Measurements from ENCODE around the gene JAG2.

JAG2 gene

DNA sequence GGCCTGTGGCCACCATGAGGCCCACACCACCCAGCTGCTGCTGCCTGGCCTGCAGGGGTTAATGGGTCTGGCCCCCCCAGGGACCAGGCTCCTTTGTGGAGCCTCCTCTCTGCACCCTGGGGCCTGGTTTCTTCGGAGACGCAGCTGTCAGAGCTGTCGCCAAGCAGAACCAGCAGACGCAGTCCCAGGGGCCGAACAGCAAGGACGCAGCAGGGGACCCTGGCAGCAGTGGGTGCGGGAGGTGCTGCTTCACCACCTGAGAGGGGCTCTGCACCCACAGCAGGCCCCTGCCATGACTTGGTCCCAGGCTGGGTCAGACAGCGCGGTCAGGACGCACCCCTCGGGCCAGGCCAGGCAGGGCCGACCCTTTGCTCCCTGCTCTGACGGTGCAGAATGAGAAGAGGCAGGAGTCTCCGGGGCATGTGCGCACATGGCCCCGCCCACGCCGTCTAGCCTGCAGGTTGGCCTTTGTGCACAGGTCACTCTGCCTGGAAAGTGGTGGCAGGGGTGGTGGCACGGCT is 30.5 kb downstream of the JAG2 start:
- DNase-seq: no peak

DNA sequence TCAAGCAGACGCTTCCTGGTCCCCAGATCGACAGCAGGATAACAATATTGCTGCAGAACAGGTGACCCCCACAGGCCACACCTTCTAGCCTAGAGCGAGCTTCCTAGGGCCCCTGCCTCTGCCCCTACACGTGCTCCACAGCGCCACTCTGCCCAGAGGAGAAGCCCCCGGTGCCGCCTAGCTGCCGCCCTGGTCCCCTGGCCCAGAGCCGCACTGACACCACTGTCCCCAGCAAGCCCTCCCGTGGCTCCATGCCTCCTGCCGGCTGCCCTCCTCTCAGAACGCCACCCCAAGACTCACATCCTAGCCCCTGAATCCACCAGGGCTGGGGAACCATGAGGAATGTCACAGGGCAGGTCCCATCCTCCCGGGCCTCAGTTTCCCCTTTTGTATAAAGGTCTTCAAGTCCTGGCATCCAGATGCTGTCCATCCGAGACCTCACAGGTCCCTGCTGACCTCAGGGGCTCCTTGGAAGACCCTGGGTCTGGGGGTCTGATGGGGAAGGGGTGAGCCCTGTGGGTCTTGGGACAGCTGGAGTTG is 31.0 kb downstream of the JAG2 start:
- no peak for DNase-seq

DNA sequence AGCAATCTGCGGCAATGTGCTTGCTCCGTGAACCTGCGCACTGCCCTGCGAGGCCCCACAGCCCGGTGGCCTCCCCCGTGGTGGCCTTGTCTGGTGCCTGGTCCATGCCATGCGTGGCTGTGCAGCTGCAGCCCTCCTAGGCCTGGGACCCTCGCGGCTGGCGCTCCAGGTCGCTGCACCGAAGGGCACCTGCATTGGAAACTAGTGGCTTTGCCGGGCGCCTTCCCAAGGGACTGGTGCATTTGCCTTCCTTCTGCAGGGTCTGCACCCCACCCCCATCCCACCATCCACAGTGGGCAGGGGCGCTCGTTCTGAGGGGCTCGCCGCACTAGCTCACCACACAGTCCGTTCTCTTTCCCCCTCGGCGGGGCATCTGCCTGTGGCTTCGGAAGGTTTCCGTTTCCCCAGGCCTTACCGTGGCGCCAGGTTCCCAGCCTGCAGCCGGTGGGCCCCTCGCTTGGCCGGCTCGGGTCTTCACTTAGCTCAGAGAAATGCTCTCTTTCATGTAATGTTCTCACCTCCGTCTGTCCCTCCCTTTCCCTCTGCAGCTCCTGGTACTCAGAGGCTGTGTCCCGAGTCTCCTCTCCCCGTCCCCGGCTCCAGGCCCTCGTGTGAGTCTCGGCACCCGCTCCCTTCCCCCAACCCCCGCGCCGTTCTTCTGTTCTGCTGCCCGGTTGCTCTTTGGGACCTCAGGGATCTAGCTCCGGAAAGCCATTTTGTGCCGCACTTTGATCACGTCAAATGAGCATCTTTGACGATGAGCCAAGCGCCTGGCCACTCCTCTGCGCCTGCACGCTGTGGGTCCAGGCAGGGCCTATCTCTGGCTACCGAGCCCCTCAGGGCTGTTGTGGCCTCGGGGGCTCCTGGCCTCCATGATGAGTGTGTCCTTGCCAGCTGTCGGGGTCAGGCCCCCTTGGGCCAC is 31.9 kb downstream of the JAG2 start:
- no peak for DNase-seq

DNA sequence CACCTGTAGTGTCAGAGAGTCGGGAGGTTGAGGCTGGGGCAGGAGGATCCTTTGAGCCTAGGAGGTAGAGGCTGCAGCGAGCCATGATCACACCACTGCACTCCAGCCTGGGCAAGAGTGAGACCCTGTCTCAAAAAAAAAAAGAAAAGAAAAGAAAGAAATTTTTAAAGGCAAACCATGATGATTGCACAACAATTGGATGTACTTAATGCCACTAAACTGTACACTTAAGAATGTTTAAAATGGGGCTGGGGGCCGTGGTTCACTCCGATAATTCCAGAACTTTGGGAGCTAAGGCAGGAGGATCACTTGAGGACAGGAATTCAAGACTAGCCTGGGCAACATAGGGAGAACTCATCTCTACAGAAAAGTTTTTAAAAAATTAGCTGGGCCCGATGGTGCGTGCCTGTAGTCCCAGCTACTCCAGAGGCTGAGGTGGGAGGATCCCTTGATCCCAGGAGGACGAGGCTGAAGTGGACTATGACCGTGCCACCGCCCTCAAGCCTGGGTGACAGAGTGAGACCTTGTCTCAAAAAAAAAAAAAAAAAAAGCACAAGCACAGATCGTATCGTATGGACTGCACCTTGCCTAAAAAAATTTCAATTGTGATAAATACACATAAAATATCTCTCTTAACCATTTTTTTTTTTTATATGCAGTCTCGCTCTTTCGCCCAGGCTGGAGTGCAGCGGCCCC is 32.7 kb downstream of the JAG2 start:
- DNase-seq: no peak

DNA sequence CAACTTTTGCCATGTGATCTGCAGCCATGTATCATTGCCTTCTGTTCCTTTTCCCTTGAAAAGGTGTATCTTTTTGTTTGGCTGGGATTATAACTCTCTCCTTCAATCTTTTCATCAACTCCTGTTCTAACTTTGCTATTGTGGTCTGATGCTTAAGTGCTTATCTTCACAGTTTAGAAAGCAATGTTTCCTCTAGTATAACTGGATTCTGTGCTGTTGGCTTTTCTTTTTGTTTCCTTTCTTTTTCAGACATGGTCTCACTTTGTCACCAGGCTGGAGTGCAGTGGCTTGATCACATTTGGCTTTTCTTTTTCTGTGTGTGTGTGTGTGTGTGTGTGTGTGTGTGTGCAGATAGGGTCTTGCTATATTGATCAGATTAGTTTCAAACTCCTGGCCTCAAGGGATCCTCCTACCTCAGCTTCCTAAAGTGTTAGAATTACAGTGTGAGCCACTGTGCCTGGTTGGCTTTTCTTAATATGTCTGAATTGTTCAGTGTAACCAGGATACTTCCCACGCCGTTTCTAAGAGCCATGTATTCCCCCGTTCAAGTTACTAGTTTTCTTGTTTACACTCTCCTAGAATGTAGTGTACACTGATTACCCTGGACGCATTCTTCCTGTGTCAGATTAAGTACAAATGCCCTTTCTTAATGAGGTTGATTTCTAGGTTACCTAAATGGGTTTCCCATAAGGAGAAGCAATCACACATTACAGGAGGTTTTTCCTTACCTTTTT is 35.5 kb downstream of the JAG2 start:
- DNase-seq: no peak

DNA sequence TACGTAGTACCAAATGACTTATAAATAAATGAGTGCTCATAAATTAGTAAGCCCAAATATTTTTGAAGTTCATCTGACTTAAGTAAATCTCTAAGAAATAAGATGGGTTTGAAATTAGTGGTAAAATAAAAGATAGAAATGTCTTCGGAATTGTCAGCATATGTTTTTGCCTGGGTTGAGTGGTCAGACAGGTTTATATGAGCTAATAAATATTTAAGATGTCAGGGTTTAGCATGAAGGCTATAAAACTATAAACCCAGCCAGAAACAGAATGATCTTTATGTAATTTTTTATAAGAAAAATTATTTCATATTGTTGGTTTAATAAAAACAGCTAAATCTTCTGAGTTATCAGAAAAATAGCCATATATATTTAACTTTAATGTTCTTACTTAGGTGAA is 37.3 kb downstream of the JAG2 start:
- DNase-seq: no peak

GRCh38 chr14:105128059-105128458 is 40.5 kb downstream of the JAG2 start:
- DNase-seq: no peak

DNA sequence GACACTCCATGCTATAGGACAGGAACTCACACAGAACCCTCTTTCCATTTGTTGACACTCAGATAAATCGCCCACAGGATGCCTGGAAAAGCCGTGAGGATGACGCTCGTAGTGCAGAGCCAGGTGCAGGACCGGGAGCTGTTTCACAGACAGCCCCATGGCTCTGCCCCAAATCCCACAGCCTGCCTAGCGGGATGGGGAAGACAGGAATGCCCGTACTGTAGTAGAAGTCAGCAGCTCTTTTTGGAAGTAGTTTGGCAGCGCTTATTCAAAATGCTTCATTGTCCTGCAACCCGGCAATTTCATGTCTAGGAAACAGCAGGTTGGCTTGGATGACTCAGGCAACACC is 41.6 kb downstream of the JAG2 start:
- DNase-seq: no peak

GRCh38 chr14:105126126-105126980 is 42.2 kb downstream of the JAG2 start:
- no peak for DNase-seq

- DNase-seq: no peak
Observed at GRCh38 chr14:105124823-105125222, 43.8 kb downstream of the JAG2 start.

DNA sequence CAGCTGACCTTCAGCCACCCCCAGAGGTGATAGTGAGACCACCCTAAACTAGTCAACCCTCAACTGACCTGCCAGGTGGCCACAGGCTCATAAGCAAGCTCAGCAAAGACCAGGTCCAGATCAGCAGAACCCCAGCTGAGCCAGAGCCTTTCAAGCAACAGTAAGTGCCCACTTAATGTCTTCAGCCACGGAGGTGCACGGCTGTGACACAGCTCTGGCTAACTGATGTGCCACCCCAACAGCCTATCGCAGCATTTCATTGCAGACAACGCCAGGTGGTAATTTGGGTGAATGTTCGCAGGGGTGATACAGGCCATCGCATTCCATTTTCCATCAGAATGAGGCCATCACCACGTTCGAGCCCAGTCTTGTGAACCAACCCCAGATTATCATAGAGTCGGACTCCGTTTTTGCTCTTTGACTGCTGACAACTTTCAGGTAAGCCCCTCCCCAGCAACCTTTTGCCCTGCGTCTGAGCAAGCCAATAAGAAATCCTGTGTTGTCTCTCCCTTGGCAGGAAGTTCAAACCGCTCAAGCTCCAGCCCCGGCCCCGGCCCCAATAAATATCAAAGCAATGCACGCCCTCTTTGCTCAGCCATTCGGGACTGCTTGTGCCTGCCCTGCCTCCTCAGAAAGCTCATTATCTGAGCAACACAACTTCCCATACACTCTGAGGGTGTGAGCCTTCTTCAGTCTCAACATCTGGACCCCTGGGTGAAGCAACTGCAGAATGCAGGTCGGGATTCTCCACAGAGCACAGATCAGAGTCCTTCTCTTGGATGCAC is 44.4 kb downstream of the JAG2 start:
- no peak for DNase-seq

DNA sequence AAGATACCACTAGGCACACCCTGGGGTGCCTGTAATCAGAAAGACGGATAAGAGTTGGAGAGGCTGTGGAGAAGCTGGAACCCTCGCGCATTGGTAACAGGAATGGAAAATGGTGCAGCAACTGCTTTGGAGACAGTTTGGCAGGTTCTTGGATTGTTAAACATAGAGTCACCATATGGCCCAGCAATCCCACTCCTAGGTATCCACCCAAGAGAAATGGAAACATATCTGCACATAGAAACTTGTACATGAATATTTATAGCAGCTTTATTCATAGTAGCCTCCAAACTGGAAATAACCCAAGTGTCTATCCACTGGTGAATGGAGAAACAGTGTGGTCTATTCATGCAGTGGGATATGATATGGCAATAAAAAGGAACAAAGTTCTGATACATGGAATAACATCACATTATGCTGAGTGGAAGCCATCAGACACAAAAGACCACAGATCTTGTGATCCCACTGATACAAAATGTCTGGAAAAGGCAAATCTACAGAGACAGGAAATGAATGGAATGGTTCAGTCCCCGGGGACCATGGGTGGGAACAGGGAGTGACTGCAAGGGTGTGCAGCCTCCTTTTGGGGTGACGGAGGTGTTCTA is 45.4 kb downstream of the JAG2 start:
- no peak for DNase-seq

GRCh38 chr14:105120056-105120455 is 48.5 kb downstream of the JAG2 start:
- DNase-seq: no peak

DNA sequence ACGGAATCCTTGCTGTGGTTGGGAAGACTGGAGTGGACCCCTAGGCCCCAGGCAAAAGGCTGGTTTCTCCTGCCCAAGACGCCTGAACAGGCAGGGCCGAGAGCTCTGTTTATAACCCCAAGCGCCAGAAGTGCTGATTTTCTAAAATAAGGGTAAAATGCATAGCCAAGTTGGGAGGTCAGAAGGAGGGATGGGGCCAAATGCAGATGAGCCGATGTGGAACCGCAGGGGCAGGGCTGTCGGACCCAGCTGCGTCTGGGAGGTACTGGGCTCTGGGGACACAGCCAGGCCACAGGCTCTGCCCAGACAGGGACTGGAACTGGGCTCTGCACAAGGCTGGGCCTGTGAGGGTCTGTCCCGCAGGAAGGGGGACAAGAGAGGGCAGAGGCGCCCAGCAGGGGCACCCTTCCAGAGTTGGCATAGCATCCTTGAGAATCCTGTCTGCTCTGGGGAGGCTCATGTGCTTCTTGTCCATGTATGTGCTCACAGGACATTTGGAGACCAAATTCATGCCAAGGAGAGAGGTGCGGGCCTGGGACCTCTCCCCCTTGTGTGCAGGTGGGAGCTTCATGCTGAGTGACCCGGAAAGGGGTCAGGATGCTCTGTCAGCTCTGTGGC is 49.1 kb downstream of the JAG2 start:
- DNase-seq: no peak

DNA sequence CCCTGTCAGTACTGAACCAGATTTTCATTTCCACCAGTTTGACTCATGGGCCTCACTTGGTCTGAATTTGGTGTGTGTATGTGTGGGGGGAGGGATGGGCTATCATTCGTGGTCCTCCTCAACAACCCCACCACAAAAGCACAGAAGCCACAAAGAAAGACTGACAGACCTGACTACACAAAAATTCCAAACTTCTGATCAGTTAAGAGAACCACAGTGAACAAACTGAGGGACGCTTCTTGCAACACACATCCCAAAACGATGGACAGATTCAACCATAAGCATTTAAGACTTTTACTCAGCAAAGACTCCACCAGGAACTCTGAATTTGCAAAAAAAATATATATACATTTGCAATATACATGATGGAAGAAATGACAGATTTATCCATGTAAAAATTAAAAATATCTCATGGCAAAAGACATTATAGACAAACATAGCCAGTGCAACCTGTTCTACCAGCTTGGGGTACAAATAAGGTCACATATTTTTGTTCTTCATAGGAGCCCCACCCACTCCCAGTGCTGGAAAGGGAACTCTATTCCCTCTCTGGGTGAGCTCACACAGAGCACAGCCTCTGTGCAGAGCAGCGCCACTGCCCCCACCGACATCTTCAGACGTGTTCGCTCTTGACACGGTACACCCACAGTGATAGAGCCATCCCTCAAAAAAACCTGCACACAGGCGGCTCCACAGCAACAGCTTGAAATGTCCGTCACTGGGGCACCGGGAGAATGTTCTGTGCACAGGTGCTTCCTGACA is 49.7 kb downstream of the JAG2 start:
- no peak for DNase-seq

GRCh38 chr14:105117710-105118385 is 50.7 kb downstream of the JAG2 start:
- DNase-seq: no peak

DNA sequence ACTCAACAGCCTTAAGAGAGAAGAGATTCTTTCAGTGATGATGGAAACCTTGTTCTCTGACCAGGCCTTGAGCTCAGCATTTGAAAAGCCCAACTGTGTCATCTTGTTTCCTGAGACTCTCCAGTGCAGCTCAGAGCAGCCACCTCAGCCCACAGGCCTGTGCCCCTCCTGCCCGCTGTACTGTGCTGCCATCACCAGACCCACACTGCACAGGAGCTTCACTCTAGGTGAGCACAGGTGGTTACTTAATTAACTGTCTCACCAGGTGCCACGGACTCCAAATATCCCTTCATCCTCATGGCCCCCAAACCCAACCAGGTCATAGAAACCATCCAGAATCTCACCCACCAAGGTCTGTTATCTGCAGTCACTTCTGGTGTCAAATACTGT is 51.3 kb downstream of the JAG2 start:
- no peak for DNase-seq

DNA sequence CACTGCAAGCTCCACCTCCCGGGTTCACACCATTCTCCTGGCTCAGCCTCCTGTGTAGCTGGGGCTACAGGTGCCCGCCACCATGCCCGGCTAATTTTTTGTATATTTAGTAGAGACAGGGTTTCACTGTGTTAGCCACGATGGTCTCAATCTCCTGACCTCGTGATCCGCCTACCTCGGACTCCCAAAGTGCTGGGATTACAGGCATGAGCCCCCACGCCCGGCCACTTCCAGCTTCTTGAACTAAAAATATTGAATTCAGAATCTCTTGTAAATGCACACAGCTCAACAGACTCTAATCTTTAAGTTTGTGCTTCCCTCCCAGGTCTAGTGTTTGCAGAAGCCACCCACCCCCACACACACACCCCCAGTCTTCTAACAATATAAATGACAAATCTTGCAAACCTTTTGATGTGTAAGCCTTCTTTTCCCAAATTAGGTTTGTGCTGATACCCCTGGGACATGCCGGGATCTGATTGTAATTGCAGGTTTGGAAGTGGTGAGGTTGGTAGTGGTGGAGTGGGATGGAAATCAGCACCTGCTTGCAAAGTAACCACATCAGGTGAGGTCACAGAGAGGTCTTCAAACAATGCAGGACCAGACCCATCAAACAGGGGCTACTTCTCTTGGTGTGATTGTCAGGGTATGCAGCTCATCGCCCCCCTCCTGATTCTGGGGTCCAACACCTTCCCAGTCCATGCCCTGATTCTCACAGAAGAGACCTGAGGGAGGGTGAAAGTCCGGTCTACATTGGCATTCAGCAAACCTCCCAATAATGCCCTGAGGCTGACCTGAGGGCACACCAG is 51.9 kb downstream of the JAG2 start:
- DNase-seq: no peak
